Pancreas (tissue), 10 donors: ENCODE data around the gene POLD2. TPM values are rescaled to one million over a fixed set of nuclear protein-coding genes. Genes with fewer than 3 reads are reported as not detected.

ENCODE experiments used
- ATAC-seq, 4 donors: fragments of 200-7000 bp; cut with Tn5 transposase; one replicate each; pipeline versions ENCODE4 v1.8.0 to v1.9.1; 2020; ENCODE audit warnings: mild to moderate bottlenecking in 4 of 4, moderate library complexity in 4 of 4
- DNase-seq, 6 donors: peaks; one replicate each; pipeline ENCODE4 v3.0.0-alpha.2; 2020
- FAIRE-seq: peaks from 2 replicates; lab custom pipeline; 2012; peaks lifted over from hg19 to GRCh38; lab: Jason Lieb, UNC
- H3K27ac ChIP-seq, 4 donors: fragments of 200-600 bp; sonication (generic); 1 replicate in 3 of 4; 2 replicates in 1 of 4; pipeline versions ENCODE4 v1.5.0 to v1.8.0; 2020
- H3K27me3 ChIP-seq, 4 donors: fragments of 200-600 bp; one replicate each; pipeline ENCODE4 v1.8.0; 2021
- H3K36me3 ChIP-seq, 3 donors: fragments of 200-600 bp; sonication (generic) in 1 of 3; one replicate each; pipeline versions ENCODE4 v1.5.0 to v1.8.0; 2020 to 2021
- H3K4me1 ChIP-seq, 3 donors: fragments of 200-600 bp; one replicate each; pipeline ENCODE4 v1.8.0; 2021
- H3K4me3 ChIP-seq, 4 donors: fragments of 200-600 bp; sonication (generic) in 2 of 4; one replicate each; pipeline versions ENCODE4 v1.5.0 to v1.8.0; 2020 to 2021
- H3K9me3 ChIP-seq, 4 donors: fragments of 200-600 bp; one replicate each; pipeline ENCODE4 v1.8.0; 2021
- CTCF ChIP-seq, 4 donors: fragments of 200-600 bp; sonication (generic) in 3 of 4; IDR thresholded peaks; one replicate each; pipeline versions ENCODE4 v1.5.0 to v1.8.0; 2021; ENCODE audit warnings: antibody characterized with exemption in 4 of 4
- WGBS, 2 donors: extraction: QIAGEN DNeasy Blood & Tissue Kit; methylation state at CpG; one replicate each; pipeline ENCODE4 v1.1.7; 2013; 5-methylcytosine and 5-hydroxymethylcytosine counted together
- intact Hi-C, 3 donors: fragments of 100-400 bp; cut with DNase I; formaldehyde crosslinking; loops; one replicate each; pipeline versions ENCODE4 v1.11.1 to v1.14.2; 2022
- polyA plus RNA-seq, 2 donors: library from polyadenylated mRNA; stranded (reverse); fragments of 200-250 nt; gene quantifications; one replicate each; pipeline ENCODE4 v1.2.3, GENCODE V29; 2013
- total RNA-seq, 6 donors: library from RNA; stranded (reverse); fragmentation: NEBNext Ultra II Directional in 4 of 6; extraction: Animal tissue kit (Norgen Biotek cat#: 25700) in 4 of 6; gene quantifications; one replicate each; pipeline versions ENCODE4 v1.2.1 to v1.2.4, GENCODE V29; 2021 to 2023
- donor health status: healthy with polysubstance abuse.
- donor health status: DM: no; HTN: no; CAD: no; lungs with moderate emphysema.
- donor health status: DM: no; HTN: no; CAD: no.
- donor health status: control.
- donor health status: control.
- donor health status: Bipolar disorder and iron deficiency.
- donor health status: DM: yes; HTN: yes; CAD: no.
- donor health status: DM: no; HTN: no; CAD: no.
- donor health status: DM: no; HTN: no; CAD: no.
- donor health status: DM: yes; HTN: yes; CAD: no.

POLD2 gene
- total and polyA plus RNA-seq, 8 donors: 40.6 to 86.4 (median 54.7) TPM

GRCh38 chr7:44101303-44101965, 21.9 kb downstream of the POLD2 start:
- Histone ChIP-seq H3K27ac (peak overlapping the region in 1 of 4 donors; percentile 8), H3K4me3 (no peak overlapping the region), H3K36me3 (no peaks in the 10 kb centered on the region), H3K9me3 (no peaks in the 10 kb centered on the region), H3K27me3 (no peaks in the 10 kb centered on the region), H3K4me1 (no peaks in the 10 kb centered on the region)
- FAIRE-seq (no peak), ATAC-seq (no peak), DNase-seq (no peak)
- WGBS, 2 donors: 88 to 89% methylated on average over 3 of the region's 3 CpGs
- intact Hi-C loops: no loop called here
- TF ChIP-seq CTCF (IDR thresholded peaks at IDR 0.05): no peak

GRCh38 chr7:44100458-44101302, 22.7 kb downstream of the POLD2 start:
- no peak for TF ChIP-seq CTCF (IDR thresholded peaks at IDR 0.05)
- ATAC-seq (no peak), DNase-seq (no peak), FAIRE-seq (no peak)
- Histone ChIP-seq H3K4me3 (no peak overlapping the region), H3K27ac (peak overlapping the region in 1 of 4 donors; percentile 8), H3K27me3 (no peaks in the 10 kb centered on the region), H3K4me1 (no peaks in the 10 kb centered on the region), H3K36me3 (no peaks in the 10 kb centered on the region), H3K9me3 (no peaks in the 10 kb centered on the region)
- intact Hi-C loops: no loop called here
- 71 to 73% methylated on average over 10 of the region's 10 CpGs for WGBS, 2 donors

- WGBS, 2 donors: 71 to 83% methylated on average over 4 of the region's 4 CpGs
- H3K36me3 ChIP-seq: no peaks in the 10 kb centered on the region
- ATAC-seq (no peak), DNase-seq (no peak), FAIRE-seq (no peak)
- no peak overlapping the region for H3K27ac ChIP-seq
- H3K4me3 ChIP-seq: no peak overlapping the region
- no peak for TF ChIP-seq CTCF (IDR thresholded peaks at IDR 0.05)
- intact Hi-C loops: no loop called here
- no peaks in the 10 kb centered on the region for H3K4me1 ChIP-seq
- no peaks in the 10 kb centered on the region for H3K9me3 ChIP-seq
- H3K27me3 ChIP-seq: no peaks in the 10 kb centered on the region
These were observed 23.7 kb downstream of the POLD2 start for GRCh38 chr7:44099669-44100068.

GRCh38 chr7:44098092-44099068, 25.0 kb downstream of the POLD2 start:
- 72 to 84% methylated on average over 6 of the region's 6 CpGs for WGBS, 2 donors
- no peak for ATAC-seq

More at GRCh38 chr7:44098092-44099068, 25.0 kb downstream of the POLD2 start:
- FAIRE-seq: no peak
- no peak for DNase-seq
- H3K36me3 ChIP-seq: no peaks in the 10 kb centered on the region
- intact Hi-C loops: no loop called here
- H3K27ac ChIP-seq: no peak overlapping the region
- no peaks in the 10 kb centered on the region for H3K27me3 ChIP-seq
- no peaks in the 10 kb centered on the region for H3K4me1 ChIP-seq
- no peak for TF ChIP-seq CTCF (IDR thresholded peaks at IDR 0.05)
- H3K9me3 ChIP-seq: no peaks in the 10 kb centered on the region
- no peak overlapping the region for H3K4me3 ChIP-seq
